ENCODE data around the gene SMC3. TPM values are rescaled to one million over a fixed set of nuclear protein-coding genes. Genes with fewer than 3 reads are reported as not detected.
A peak's percentile ranks its signal among the peaks of the same experiment; 100 is the strongest.

SMC3 gene
- total RNA-seq, 2 donors from 2014 or later, result 66.0 to 75.9 TPM

- Mint-ChIP-seq H3K27me3 (ENCODE audit: insufficient read depth) (no peaks in the 10 kb centered on the region), H3K36me3 (ENCODE audit: low read depth) (no peaks in the 10 kb centered on the region), H3K27ac (peak overlapping the region; percentile 74), H3K9me3 (no peaks in the 10 kb centered on the region), H3K4me3 (no peak overlapping the region), H3K4me1 (peaks cover 34% of the 10 kb centered on the region)
- TF ChIP-seq CTCF (conservative IDR thresholded peaks at IDR 0.05), result no peak
- WGBS, 2 experiments (ENCODE audit: insufficient coverage in 1 of 2, insufficient read length in 1 of 2), result 0 to 55% methylated on average over 1 to 3 of the region's 3 CpGs
- Histone ChIP-seq H3K27me3 (ENCODE audit: control insufficient read depth, insufficient read depth, low read length, poor library complexity, severe bottlenecking) (no peaks in the 10 kb centered on the region), H3K27ac (ENCODE audit: low read depth, low read length) (no peak overlapping the region), H3K9me3 (ENCODE audit: control insufficient read depth, low read length) (no peaks in the 10 kb centered on the region), H3K4me1 (ENCODE audit: control insufficient read depth, insufficient read depth, low read length) (peaks cover 4% of the 10 kb centered on the region), H3K9ac (ENCODE audit: extremely low read depth, low read length, poor library complexity, severe bottlenecking) (no peak overlapping the region), H3K4me3 (ENCODE audit: low read length) (no peak overlapping the region), H3K36me3 (ENCODE audit: control insufficient read depth, insufficient read depth, low read length) (no peaks in the 10 kb centered on the region)
- peak; percentile 60 for DNase-seq
Measured at GRCh38 chr10:110533149-110533548, 34.3 kb upstream of the SMC3 start.

GRCh38 chr10:110534571-110534970 lies 32.9 kb upstream of the SMC3 start:
- no peaks in the 10 kb centered on the region for H3K27me3 ChIP-seq (ENCODE audit: control insufficient read depth, insufficient read depth, low read length, poor library complexity, severe bottlenecking)
- Mint-ChIP-seq H3K27ac (no peak overlapping the region), H3K27me3 (ENCODE audit: insufficient read depth) (no peaks in the 10 kb centered on the region), H3K4me1 (peaks cover 21% of the 10 kb centered on the region), H3K4me3 (no peak overlapping the region), H3K9me3 (no peaks in the 10 kb centered on the region), H3K36me3 (ENCODE audit: low read depth) (no peaks in the 10 kb centered on the region)
- H3K27ac ChIP-seq (ENCODE audit: low read depth, low read length), result no peak overlapping the region
- H3K4me3 ChIP-seq (ENCODE audit: low read length), result no peak overlapping the region
- no peak overlapping the region for H3K9ac ChIP-seq (ENCODE audit: extremely low read depth, low read length, poor library complexity, severe bottlenecking)
- whole genome bisulfite sequencing, 2 experiments (ENCODE audit: insufficient coverage in 1 of 2, insufficient read length in 1 of 2), result 82 to 94% methylated on average over 1 to 2 of the region's 2 CpGs
- H3K9me3 ChIP-seq (ENCODE audit: control insufficient read depth, low read length), result no peaks in the 10 kb centered on the region
- no peak for DNase-seq
- TF ChIP-seq CTCF (conservative IDR thresholded peaks at IDR 0.05), result no peak
- H3K4me1 ChIP-seq (ENCODE audit: control insufficient read depth, insufficient read depth, low read length), result peaks cover 3% of the 10 kb centered on the region
- H3K36me3 ChIP-seq (ENCODE audit: control insufficient read depth, insufficient read depth, low read length), result no peaks in the 10 kb centered on the region

GRCh38 chr10:110535958-110536891 lies 31.3 kb upstream of the SMC3 start:
- Histone ChIP-seq H3K4me3 (ENCODE audit: low read length) (no peak overlapping the region), H3K4me1 (ENCODE audit: control insufficient read depth, insufficient read depth, low read length) (no peaks in the 10 kb centered on the region), H3K9ac (ENCODE audit: extremely low read depth, low read length, poor library complexity, severe bottlenecking) (no peak overlapping the region), H3K9me3 (ENCODE audit: control insufficient read depth, low read length) (no peaks in the 10 kb centered on the region), H3K27me3 (ENCODE audit: control insufficient read depth, insufficient read depth, low read length, poor library complexity, severe bottlenecking) (no peaks in the 10 kb centered on the region), H3K36me3 (ENCODE audit: control insufficient read depth, insufficient read depth, low read length) (no peaks in the 10 kb centered on the region), H3K27ac (ENCODE audit: low read depth, low read length) (no peak overlapping the region)
- no peaks in the 10 kb centered on the region for H3K27me3 Mint-ChIP-seq (ENCODE audit: insufficient read depth)
- WGBS, 2 experiments (ENCODE audit: insufficient coverage in 1 of 2, insufficient read length in 1 of 2), result 73 to 84% methylated on average over 9 to 12 of the region's 12 CpGs
- H3K36me3 Mint-ChIP-seq (ENCODE audit: low read depth), result no peaks in the 10 kb centered on the region
- peak; percentile 76 for TF ChIP-seq CTCF (conservative IDR thresholded peaks at IDR 0.05)
- peaks cover 13% of the 10 kb centered on the region for H3K4me1 Mint-ChIP-seq
- H3K9me3 Mint-ChIP-seq, result no peaks in the 10 kb centered on the region
- H3K4me3 Mint-ChIP-seq, result no peak overlapping the region
- DNase-seq, result peak; percentile 79
- no peak overlapping the region for H3K27ac Mint-ChIP-seq
